Right atrium auricular region (tissue), 2 donors: ENCODE results near the gene FRG2C. TPM values are rescaled to one million over a fixed set of nuclear protein-coding genes. Genes with fewer than 3 reads are reported as not detected.

ENCODE experiments used
- DNase-seq: peaks from one replicate; pipeline ENCODE4 v3.0.0-alpha.2; 2019; ENCODE audit warnings: low spot score
- H3K27ac ChIP-seq, 2 donors: fragments of 200-600 bp; sonication (generic); 1 replicate in 1 of 2; 2 replicates in 1 of 2; pipeline ENCODE4 v1.5.1; 2016 to 2019
- H3K27me3 ChIP-seq, 2 donors: fragments of 200-600 bp; sonication (generic); one replicate each; pipeline versions ENCODE4 v1.5.1 to v1.6.0; 2017 to 2019
- H3K36me3 ChIP-seq: fragments of 200-600 bp; sonication (generic); one replicate; pipeline ENCODE4 v1.5.1; 2016
- H3K4me1 ChIP-seq, 2 donors: fragments of 200-600 bp; sonication (generic); one replicate each; pipeline versions ENCODE4 v1.5.1 to v1.6.0; 2017 to 2019
- H3K4me3 ChIP-seq, 2 donors: fragments of 200-600 bp; sonication (generic); 1 replicate in 1 of 2; 2 replicates in 1 of 2; pipeline ENCODE4 v1.5.1; 2017 to 2019; ENCODE audit warnings: mild to moderate bottlenecking in 1 of 2, moderate library complexity in 1 of 2
- H3K9me3 ChIP-seq, 2 donors: fragments of 200-600 bp; sonication (generic); one replicate each; pipeline ENCODE4 v1.5.1; 2019
- CTCF ChIP-seq, 2 donors: fragments of 200-600 bp; sonication (generic); IDR thresholded peaks; one replicate each; pipeline ENCODE4 v1.5.1; 2019; ENCODE audit warnings: antibody characterized with exemption in 2 of 2
- microRNA counts, 2 donors: library from miRNA; unstranded; fragments of <30 nt; microRNA quantifications; one replicate each; lab custom pipeline; 2016 to 2017
- microRNA-seq, 2 donors: library from miRNA; unstranded; fragments of <30 nt; microRNA quantifications; one replicate each; pipeline ENCODE4, GENCODE V29; 2016 to 2017; ENCODE audit warnings: borderline number of aligned reads in 2 of 2, borderline replicate concordance in 1 of 2
- total RNA-seq, 2 donors: library from RNA; depleted of rRNA; stranded (reverse); fragments of >200 nt; gene quantifications; one replicate each; pipeline ENCODE4 v1.1.0, GENCODE V29; 2016

FRG2C gene
- total RNA-seq, 2 donors from 2014 or later: not detected

- no peaks in the 10 kb centered on the region for H3K36me3 ChIP-seq
- no peak for DNase-seq
- H3K4me3 ChIP-seq: no peak overlapping the region
- no peak overlapping the region for H3K27ac ChIP-seq
- H3K4me1 ChIP-seq: no peaks in the 10 kb centered on the region
- no peaks in the 10 kb centered on the region for H3K27me3 ChIP-seq
- H3K9me3 ChIP-seq: peaks cover 0 to 18% of the 10 kb centered on the region in 2 donors
- no peak for TF ChIP-seq CTCF (IDR thresholded peaks at IDR 0.05)
These were observed 27.9 kb downstream of the FRG2C start for GRCh38 chr3:75692061-75692460.

MicroRNAs within 50 kb of the gene (microRNA counts, 767-probe panel; counts per million panel counts)
- microRNA hsa-miR-1324 (lab: Ali Mortazavi, UCI): 0 to 1,333 counts per million in 2 donors

Small RNA genes lying within 50 kb of the gene (microRNA-seq; reads per million reads assigned to microRNA genes)
- gene MIR1324: 0 reads per million in 2 donors

Other genes starting within 250 kb of the FRG2C start
- gene ZNF717, start 121.2 kb downstream of the FRG2C start, total RNA-seq: 1 to 10 TPM; 4.3 to 6.7 TPM